GM23248 (cell line): ENCODE data around the gene GNS.

Source experiments
- EZH2 ChIP-seq: fragments of 200-600 bp; sonication (generic); IDR thresholded peaks from 2 replicates; pipeline ENCODE4 v1.6.1; 2018; ENCODE audit warnings: antibody characterized with exemption, mild to moderate bottlenecking; ENCODE audit not compliant: insufficient read depth, poor library complexity, severe bottlenecking
- EZH2phosphoT487 ChIP-seq: fragments of 200-600 bp; sonication (generic); IDR thresholded peaks from 2 replicates; pipeline ENCODE4 v1.6.1; 2018; ENCODE audit warnings: antibody characterized with exemption, moderate library complexity, mild to moderate bottlenecking, low read depth; ENCODE audit not compliant: insufficient read depth

GRCh38 chr12:64718649-64719048 is 40.6 kb downstream of the GNS start:
- TF ChIP-seq EZH2 (no peak), EZH2phosphoT487 (no peak)
